H1 (cell line): Measurements from ENCODE around the gene C9orf43. TPM values are rescaled to one million over a fixed set of nuclear protein-coding genes. Genes with fewer than 3 reads are reported as not detected.

Experiments
- CTCF ChIA-PET: fragments of 300-600 bp; sonication (Branson Sonifier 250); formaldehyde crosslinking; loops from one replicate; lab custom pipeline; 2021; ENCODE audit not compliant: partially characterized antibody; lab: Charles Lee
- POLR2A ChIA-PET: fragments of 300-600 bp; sonication (Branson Sonifier 250); formaldehyde crosslinking; loops from one replicate; lab custom pipeline; 2021; ENCODE audit warnings: inconsistent platforms; ENCODE audit not compliant: partially characterized antibody; lab: Charles Lee
- DNase-seq, 2 experiments: peaks; one replicate each; pipeline versions ENCODE4 v3.0.0 to v3.0.0-alpha.2; 2010 to 2022; ENCODE audit warnings: low spot score in 2 of 2, low read depth in 1 of 2, mixed read lengths in 1 of 2
- FAIRE-seq: peaks from 2 replicates; lab custom pipeline; 2011; peaks lifted over from hg19 to GRCh38; lab: Jason Lieb, UNC
- H2AFZ ChIP-seq: 2 replicates; pipeline ENCODE4 v1.8.1; 2012; ENCODE audit warnings: low read length, inconsistent platforms
- H2AK5ac ChIP-seq: 2 replicates; pipeline ENCODE4 v1.6.1; 2013; ENCODE audit warnings: low read depth, low read length
- H2BK120ac ChIP-seq: replicated peaks from 2 replicates; pipeline ENCODE3; 2013; ENCODE audit warnings: low read depth, low read length, inconsistent platforms
- H2BK12ac ChIP-seq: 2 replicates; pipeline ENCODE4 v1.6.1; 2013; ENCODE audit warnings: low read depth, low read length
- H2BK15ac ChIP-seq: 2 replicates; pipeline ENCODE4 v1.6.1; 2013; ENCODE audit warnings: low read length
- H2BK20ac ChIP-seq: 2 replicates; pipeline ENCODE4 v1.6.1; 2013; ENCODE audit warnings: low read length
- H2BK5ac ChIP-seq: 2 replicates; pipeline ENCODE4 v1.6.1; 2013; ENCODE audit warnings: low read depth, low read length
- H3K14ac ChIP-seq: 2 replicates; pipeline ENCODE4 v1.6.1; 2013; ENCODE audit warnings: inconsistent platforms; ENCODE audit not compliant: insufficient read length
- H3K18ac ChIP-seq: 2 replicates; pipeline ENCODE4 v1.6.1; 2013; ENCODE audit warnings: low read length; ENCODE audit errors: extremely low read depth
- H3K23ac ChIP-seq: 2 replicates; pipeline ENCODE4 v1.6.1; 2013; ENCODE audit warnings: inconsistent platforms; ENCODE audit not compliant: insufficient read length
- H3K23me2 ChIP-seq: 2 replicates; pipeline ENCODE4 v1.6.1; 2013; ENCODE audit warnings: low read depth, low read length
- H3K27ac ChIP-seq: 2 replicates; pipeline ENCODE4 v1.6.1; 2011; ENCODE audit warnings: low read depth, low read length, inconsistent platforms
- H3K27me3 ChIP-seq, 4 experiments: replicated peaks in 1 of 4; 1 replicate in 1 of 4; 2 replicates in 3 of 4; pipeline versions ENCODE4 v1.6.1 to v1.8.1; 2011 to 2013; ENCODE audit warnings: low read length in 3 of 4, mild to moderate bottlenecking in 3 of 4, inconsistent platforms in 2 of 4, mixed read lengths in 2 of 4, moderate library complexity in 1 of 4; ENCODE audit not compliant: control insufficient read depth in 3 of 4, insufficient read depth in 3 of 4; ENCODE audit errors: extremely low read depth in 1 of 4
- H3K36me3 ChIP-seq, 4 experiments: 2 replicates each; pipeline versions ENCODE4 v1.6.1 to v1.8.1; 2011 to 2013; ENCODE audit warnings: mild to moderate bottlenecking in 4 of 4, low read length in 3 of 4, moderate library complexity in 2 of 4, control low read depth in 1 of 4, inconsistent platforms in 1 of 4; ENCODE audit not compliant: insufficient read depth in 4 of 4, control insufficient read depth in 2 of 4
- H3K4ac ChIP-seq: replicated peaks from 2 replicates; pipeline ENCODE3; 2013; ENCODE audit warnings: low read length, low read depth, mixed read lengths, inconsistent platforms; ENCODE audit not compliant: insufficient read length
- H3K4me1 ChIP-seq, 4 experiments: replicated peaks in 1 of 4; 1 replicate in 1 of 4; 2 replicates in 3 of 4; pipeline versions ENCODE4 v1.6.1 to v1.8.1; 2011 to 2013; ENCODE audit warnings: low read length in 3 of 4, inconsistent platforms in 2 of 4, mixed read lengths in 1 of 4; ENCODE audit not compliant: insufficient read depth in 4 of 4, control insufficient read depth in 3 of 4
- H3K4me2 ChIP-seq, 2 experiments: 2 replicates each; pipeline versions ENCODE4 v1.6.1 to v1.8.1; 2011 to 2013; ENCODE audit warnings: low read depth in 2 of 2, low read length in 2 of 2, control low read depth in 1 of 2, inconsistent platforms in 1 of 2, mild to moderate bottlenecking in 1 of 2; ENCODE audit not compliant: insufficient read depth in 1 of 2
- H3K4me3 ChIP-seq, 4 experiments: fragments of 200-600, 300-600 bp in 1 of 4; sonication (generic), shearing (Covaris generic), sonication (Bioruptor Twin) in 1 of 4; 2 replicates each; pipeline versions ENCODE4 v1.5.1 to v1.8.1; 2011 to 2016; ENCODE audit warnings: low read length in 4 of 4, low read depth in 3 of 4, control low read depth in 2 of 4, inconsistent platforms in 2 of 4, mild to moderate bottlenecking in 2 of 4, mixed read lengths in 1 of 4, moderate library complexity in 1 of 4; ENCODE audit not compliant: insufficient read depth in 2 of 4; ENCODE audit errors: extremely low read depth in 1 of 4
- H3K56ac ChIP-seq: replicated peaks from 2 replicates; pipeline ENCODE3; 2013; ENCODE audit warnings: low read depth, mild to moderate bottlenecking, mixed read lengths, low read length, inconsistent platforms; ENCODE audit not compliant: insufficient read length
- H3K79me1 ChIP-seq: 2 replicates; pipeline ENCODE4 v1.6.1; 2013; ENCODE audit warnings: low read depth, low read length, control low read depth
- H3K79me2 ChIP-seq, 2 experiments: 2 replicates each; pipeline versions ENCODE4 v1.6.1 to v1.8.1; 2012 to 2013; ENCODE audit warnings: low read length in 2 of 2, mild to moderate bottlenecking in 2 of 2, inconsistent platforms in 1 of 2; ENCODE audit not compliant: insufficient read depth in 2 of 2, control insufficient read depth in 1 of 2
- H3K9ac ChIP-seq, 4 experiments: replicated peaks in 1 of 4; 1 replicate in 1 of 4; 2 replicates in 3 of 4; pipeline versions ENCODE4 v1.6.1 to v1.8.1; 2011 to 2013; ENCODE audit warnings: low read depth in 3 of 4, low read length in 3 of 4, control low read depth in 2 of 4, mild to moderate bottlenecking in 2 of 4, moderate library complexity in 2 of 4, inconsistent platforms in 1 of 4; ENCODE audit errors: extremely low read depth in 1 of 4
- H3K9me3 ChIP-seq, 2 experiments: 2 replicates each; pipeline versions ENCODE4 v1.6.1 to v1.8.1; 2012 to 2013; ENCODE audit warnings: mild to moderate bottlenecking in 2 of 2, moderate library complexity in 2 of 2, control low read depth in 1 of 2, inconsistent platforms in 1 of 2, low read depth in 1 of 2, low read length in 1 of 2, mixed read lengths in 1 of 2; ENCODE audit not compliant: insufficient read depth in 2 of 2
- H4K20me1 ChIP-seq, 2 experiments: replicated peaks in 1 of 2; 2 replicates each; pipeline versions ENCODE3 to v1.8.1; 2011 to 2013; ENCODE audit warnings: inconsistent platforms in 2 of 2, low read length in 2 of 2, mild to moderate bottlenecking in 1 of 2; ENCODE audit not compliant: insufficient read depth in 2 of 2, control insufficient read depth in 1 of 2
- H4K5ac ChIP-seq: 2 replicates; pipeline ENCODE4 v1.6.1; 2013; ENCODE audit warnings: low read length, low read depth, mixed read lengths, inconsistent platforms; ENCODE audit not compliant: insufficient read length
- H4K8ac ChIP-seq: 2 replicates; pipeline ENCODE4 v1.8.0; 2013; ENCODE audit warnings: mild to moderate bottlenecking, moderate library complexity, low read length, inconsistent platforms; ENCODE audit not compliant: insufficient read depth; ENCODE audit errors: extremely low read depth
- H4K91ac ChIP-seq: replicated peaks from 2 replicates; pipeline ENCODE3; 2013; ENCODE audit warnings: low read length, mixed read lengths, inconsistent platforms; ENCODE audit not compliant: insufficient read length
- ATF2 ChIP-seq: IDR thresholded peaks from 2 replicates; pipeline ENCODE4 v1.6.1; 2012; ENCODE audit warnings: low read length, inconsistent platforms
- ATF3 ChIP-seq: IDR thresholded peaks from 2 replicates; pipeline ENCODE4 v1.6.1; 2011; ENCODE audit warnings: low read depth, mild to moderate bottlenecking, low read length; ENCODE audit not compliant: insufficient read depth
- CHD1 ChIP-seq: IDR thresholded peaks from 2 replicates; pipeline ENCODE4 v1.6.1; 2012; ENCODE audit warnings: low read depth, low read length, improper control_type of control experiment
- EZH2 ChIP-seq: fragments of 200-600 bp; sonication (generic); IDR thresholded peaks from 2 replicates; pipeline ENCODE4 v1.7.1; 2012; ENCODE audit warnings: low read depth, mild to moderate bottlenecking, moderate library complexity, low read length, inconsistent platforms; ENCODE audit not compliant: severe bottlenecking
- KDM1A ChIP-seq: fragments of 200-600, 300-600 bp; sonication (generic); IDR thresholded peaks from 2 replicates; pipeline ENCODE4 v1.7.1; 2016; ENCODE audit warnings: mild to moderate bottlenecking, low read length, borderline replicate concordance
- NANOG ChIP-seq: IDR thresholded peaks from 2 replicates; pipeline ENCODE4 v1.6.1; 2011; ENCODE audit warnings: low read length, low read depth, mild to moderate bottlenecking, inconsistent platforms; ENCODE audit not compliant: insufficient read depth, poor library complexity, severe bottlenecking
- PHF8 ChIP-seq: fragments of 200-600 bp; sonication (generic); conservative IDR thresholded peaks from 2 replicates; pipeline ENCODE4 v1.7.1; 2012; ENCODE audit warnings: low read depth, mild to moderate bottlenecking, inconsistent platforms, low read length, moderate library complexity
- RNF2 ChIP-seq: fragments of 200-900, 300-1000 bp; sonication (generic); IDR thresholded peaks from 2 replicates; pipeline ENCODE4 v1.7.1; 2016; ENCODE audit warnings: borderline replicate concordance, low read depth, mild to moderate bottlenecking, antibody characterized with exemption, low read length; ENCODE audit not compliant: poor library complexity, severe bottlenecking; ENCODE audit errors: missing control alignments
- SUZ12 ChIP-seq: fragments of 200-600 bp; sonication (generic); IDR thresholded peaks from 2 replicates; pipeline ENCODE4 v1.6.1; 2012; ENCODE audit warnings: mild to moderate bottlenecking, inconsistent platforms, low read length, moderate library complexity, mixed read lengths
- TCF12 ChIP-seq: IDR thresholded peaks from 2 replicates; pipeline ENCODE4 v1.6.1; 2011; ENCODE audit warnings: low read depth, mild to moderate bottlenecking, low read length
- TEAD4 ChIP-seq: IDR thresholded peaks from 2 replicates; pipeline ENCODE4 v1.6.1; 2012; ENCODE audit warnings: low read depth, low read length, inconsistent platforms, mixed read lengths
- WGBS, 2 experiments: shearing (Covaris generic) in 1 of 2; methylation state at CpG; one replicate each; pipeline versions ENCODE4 v1.1.6 to v1.1.7; 2013 to 2015; ENCODE audit warnings: low lambda C conversion rate in 2 of 2, mixed read lengths in 2 of 2, inconsistent platforms in 1 of 2, low coverage in 1 of 2, missing lambda C conversion rate in 1 of 2; ENCODE audit not compliant: insufficient replicate concordance in 2 of 2, insufficient coverage in 1 of 2, insufficient read length in 1 of 2; ENCODE audit errors: extremely low coverage in 1 of 2, missing lambda C conversion rate in 1 of 2; 5-methylcytosine and 5-hydroxymethylcytosine counted together
- polyA plus RNA-seq, 7 experiments: library from polyadenylated mRNA; depleted of rRNA in 3 of 7; stranded (reverse) in 5 of 7; unstranded in 2 of 7; fragments of >200 nt in 5 of 7; fragments of 200-250 nt in 2 of 7; gene quantifications; 1 replicate in 5 of 7; 2 replicates in 1 of 7; 4 replicates in 1 of 7; pipeline versions ENCODE4 v1.2.1 to v1.2.3, GENCODE V29; 2011 to 2013; ENCODE audit warnings: missing spikeins in 2 of 7, mixed read lengths in 2 of 7
- total RNA-seq: library from RNA; stranded (reverse); fragmentation: NEBNext Ultra II Directional; extraction: Animal tissue kit (Norgen Biotek cat#: 25700); gene quantifications from 2 replicates; pipeline ENCODE4 v1.2.1, GENCODE V29; 2021

C9orf43 gene
- total and polyA plus RNA-seq, 2 of the 8 experiments (the other 6 are each of a cell fraction or from before 2014, with no cell fraction given): 0.35 to 0.52 TPM

- no peak overlapping the region for H2BK120ac ChIP-seq
- WGBS, 2 experiments: 83% methylated on average over 3 of the region's 3 CpGs; no CpG with 5 or more reads in 1 of the 2 experiments
- no peak overlapping the region for H3K23ac ChIP-seq
- H2BK15ac ChIP-seq: no peak overlapping the region
- H2AFZ ChIP-seq: no peak overlapping the region
- no peak overlapping the region for H3K56ac ChIP-seq
- H2BK5ac ChIP-seq: no peak overlapping the region
- no peak overlapping the region for H2BK12ac ChIP-seq
- no peaks in the 10 kb centered on the region for H3K9me3 ChIP-seq
- no peak overlapping the region for H3K18ac ChIP-seq
- H2BK20ac ChIP-seq: no peak overlapping the region
- H3K4me1 ChIP-seq: no peaks in the 10 kb centered on the region; a peak in 1 of 7 replicates
- CTCF ChIA-PET: interaction anchor here (1.6 to 3.2 kb wide), 2 partner anchors 12 to 37 kb away, joined by 3 to 10 read pairs; partner anchors contain the start of gene ALAD
- H3K79me2 ChIP-seq: no peaks in the 10 kb centered on the region
- DNase-seq: no peak
- H3K23me2 ChIP-seq: no peaks in the 10 kb centered on the region
- no peak overlapping the region for H2AK5ac ChIP-seq
- no peak overlapping the region for H3K14ac ChIP-seq
- FAIRE-seq: no peak
- H4K8ac ChIP-seq: no peak overlapping the region
- H3K4me3 ChIP-seq: no peak overlapping the region
- no peaks in the 10 kb centered on the region; the same call in 1 of the 2 replicates for H3K79me1 ChIP-seq
- no peak overlapping the region for H4K91ac ChIP-seq
- no peaks in the 10 kb centered on the region for H3K36me3 ChIP-seq
- POLR2A ChIA-PET: interaction anchor here (0.9 to 1.7 kb wide), 2 partner anchors 8 to 11 kb away, joined by 5 to 6 read pairs; no protein-coding TSS in a partner anchor
- no peaks in the 10 kb centered on the region for H3K27me3 ChIP-seq
- H4K5ac ChIP-seq: no peak overlapping the region
- H3K4me2 ChIP-seq: no peak overlapping the region
- H3K4ac ChIP-seq: no peak overlapping the region
- H4K20me1 ChIP-seq: peaks cover 0 to 2% of the 10 kb centered on the region in 2 experiments
- no peak overlapping the region for H3K9ac ChIP-seq
- no peak overlapping the region for H3K27ac ChIP-seq
- TF ChIP-seq NANOG (no peak), CHD1 (no peak), TEAD4 (no peak), RNF2 (no peak), TCF12 (no peak), PHF8 (no peak), SUZ12 (no peak), EZH2 (no peak), KDM1A (no peak), ATF2 (no peak), ATF3 (no peak)
Observed at GRCh38 chr9:113363336-113363735, 47.2 kb upstream of the C9orf43 start.
